PC-9 (cell line): ENCODE results near the gene SP5.

Experiments
- CTCF ChIP-seq: fragments of 200-600 bp; sonication (generic); conservative IDR thresholded peaks from 2 replicates; pipeline ENCODE4 v1.6.1; 2017; ENCODE audit warnings: mixed run types, antibody characterized with exemption, mild to moderate bottlenecking, moderate library complexity
- EZH2 ChIP-seq: fragments of 200-600 bp; sonication (generic); IDR thresholded peaks from 2 replicates; pipeline ENCODE4 v1.8.0; 2017; ENCODE audit warnings: antibody characterized with exemption, low read depth

- no peak for TF ChIP-seq CTCF
- TF ChIP-seq EZH2, result no peak
These were observed 1.9 kb downstream of the SP5 start for GRCh38 chr2:170716851-170717598.
